ENCODE measurements around the gene DDN.

DDN gene

DNA sequence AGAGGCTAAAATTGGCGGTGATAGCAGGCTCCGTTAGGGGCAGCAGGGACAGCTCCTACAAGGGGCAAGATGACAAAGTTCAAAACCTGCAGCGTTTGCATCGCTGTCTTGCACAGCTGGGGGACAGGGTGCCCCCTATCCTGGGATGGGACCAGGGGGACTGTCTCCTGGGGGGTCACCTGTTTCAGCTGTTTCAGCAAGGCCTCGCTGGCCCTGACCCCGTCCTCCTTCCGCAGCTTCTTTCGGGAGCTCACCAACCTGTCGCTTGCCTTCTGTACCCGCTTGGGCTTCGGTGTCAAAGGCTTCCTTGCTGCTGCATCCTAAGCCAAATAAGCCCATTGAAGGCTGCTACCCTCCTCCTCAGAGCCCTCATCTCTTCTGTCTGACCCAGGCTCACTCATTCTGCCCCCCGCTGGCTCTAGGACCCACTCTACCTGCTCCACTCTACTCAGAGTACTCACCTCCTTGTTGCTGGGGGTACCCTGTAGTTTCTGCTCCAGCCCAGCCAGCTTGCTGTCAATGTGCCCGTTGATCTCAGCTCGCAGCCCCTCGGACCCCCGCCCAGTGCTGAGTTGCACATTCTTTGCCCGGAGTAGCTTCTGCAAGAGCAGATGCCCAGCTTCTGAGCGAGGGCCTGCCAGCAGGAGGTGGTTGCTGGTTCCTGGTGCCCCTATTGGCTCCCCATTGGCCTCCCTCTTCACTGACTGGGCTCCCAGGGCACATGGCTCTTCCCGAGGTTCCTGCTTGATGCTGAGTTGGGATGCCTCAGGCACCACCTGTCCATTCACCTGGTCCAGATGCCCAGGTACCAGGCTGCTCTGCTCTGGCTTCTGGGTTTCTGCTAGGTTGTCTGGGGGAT lies 31.8 kb upstream of the DDN start:
- DNase-seq: no peak

DNA sequence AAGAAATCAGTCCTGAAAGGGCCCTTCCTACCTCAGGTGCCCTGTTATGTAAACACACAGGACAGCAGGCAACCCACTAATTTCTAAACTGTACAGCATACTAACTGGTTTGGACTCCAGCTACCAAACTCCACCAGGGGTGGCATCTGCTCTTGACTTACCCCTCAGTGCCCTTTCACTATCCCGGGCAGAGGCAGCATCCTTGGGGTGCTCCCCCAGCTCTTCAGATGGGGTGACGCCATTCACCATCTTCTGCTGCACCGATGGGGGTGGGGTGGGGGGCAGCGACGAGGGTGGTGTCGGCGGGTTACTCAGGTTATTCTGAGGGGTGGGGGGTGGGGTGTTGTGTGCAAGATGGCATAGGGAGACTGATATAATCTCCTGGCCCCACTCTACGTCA lies 30.9 kb upstream of the DDN start:
- no peak for DNase-seq

DNA sequence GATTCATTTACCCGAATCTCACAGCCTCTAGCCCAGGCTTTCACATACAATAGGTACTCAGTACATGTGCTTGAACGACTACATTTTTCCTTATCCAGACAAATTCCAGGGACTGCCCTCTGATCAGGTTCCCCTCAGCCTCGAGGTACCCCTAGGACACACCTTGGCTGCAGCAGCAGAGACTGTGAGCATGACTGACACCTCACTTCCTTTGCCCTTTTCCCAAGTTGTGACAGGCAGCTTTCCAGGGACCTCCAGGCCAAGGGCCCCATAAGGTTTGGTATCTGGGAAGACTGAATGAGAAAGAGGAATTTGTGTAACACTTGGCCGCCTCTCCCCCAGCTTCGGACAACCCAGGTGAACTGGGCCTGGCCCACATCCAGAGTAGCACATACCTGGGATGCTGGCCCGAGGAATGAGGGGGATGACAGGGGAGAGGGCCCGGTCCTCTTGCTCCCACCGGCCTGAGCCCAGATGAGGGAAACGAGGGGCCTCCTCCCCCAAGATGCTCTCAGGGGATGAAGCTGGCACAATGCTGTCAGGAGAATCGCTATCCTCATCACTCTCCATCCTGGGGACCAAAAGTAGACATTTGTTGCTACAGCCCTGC lies 29.6 kb upstream of the DDN start:
- DNase-seq: no peak

DNA sequence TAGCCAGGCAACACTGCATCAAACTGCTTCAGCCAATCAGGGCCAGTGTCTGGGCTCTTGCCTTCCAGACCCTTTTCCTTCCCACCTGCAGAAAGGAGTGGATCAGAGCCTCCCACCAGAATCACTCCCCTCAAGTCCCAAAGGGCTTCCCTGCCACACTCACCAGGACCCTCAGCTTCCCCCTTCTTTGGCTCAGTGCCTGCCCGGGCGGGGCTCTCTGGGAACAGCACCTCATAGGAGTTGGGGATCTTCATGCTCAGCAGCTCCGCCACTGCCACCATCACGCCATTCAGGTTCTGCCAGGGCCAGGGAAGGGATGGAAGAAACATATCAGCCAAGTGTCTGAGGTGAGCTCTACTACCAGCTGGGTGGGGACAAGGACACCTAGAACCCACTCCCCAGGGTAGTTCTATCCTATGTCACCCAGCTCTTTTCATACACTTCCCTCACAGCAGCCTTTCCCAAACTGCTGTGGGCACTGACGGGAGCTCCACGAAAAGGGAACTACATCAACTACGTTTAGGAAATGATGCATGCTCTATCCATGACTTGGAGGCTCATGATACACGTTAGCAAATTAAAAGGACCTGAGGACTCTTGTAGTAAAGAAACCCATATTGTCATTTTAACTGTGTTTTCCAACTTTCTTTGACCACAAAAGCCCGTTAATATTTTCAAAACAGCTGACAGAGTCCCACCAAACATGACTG lies 28.8 kb upstream of the DDN start:
- no peak for DNase-seq

DNA sequence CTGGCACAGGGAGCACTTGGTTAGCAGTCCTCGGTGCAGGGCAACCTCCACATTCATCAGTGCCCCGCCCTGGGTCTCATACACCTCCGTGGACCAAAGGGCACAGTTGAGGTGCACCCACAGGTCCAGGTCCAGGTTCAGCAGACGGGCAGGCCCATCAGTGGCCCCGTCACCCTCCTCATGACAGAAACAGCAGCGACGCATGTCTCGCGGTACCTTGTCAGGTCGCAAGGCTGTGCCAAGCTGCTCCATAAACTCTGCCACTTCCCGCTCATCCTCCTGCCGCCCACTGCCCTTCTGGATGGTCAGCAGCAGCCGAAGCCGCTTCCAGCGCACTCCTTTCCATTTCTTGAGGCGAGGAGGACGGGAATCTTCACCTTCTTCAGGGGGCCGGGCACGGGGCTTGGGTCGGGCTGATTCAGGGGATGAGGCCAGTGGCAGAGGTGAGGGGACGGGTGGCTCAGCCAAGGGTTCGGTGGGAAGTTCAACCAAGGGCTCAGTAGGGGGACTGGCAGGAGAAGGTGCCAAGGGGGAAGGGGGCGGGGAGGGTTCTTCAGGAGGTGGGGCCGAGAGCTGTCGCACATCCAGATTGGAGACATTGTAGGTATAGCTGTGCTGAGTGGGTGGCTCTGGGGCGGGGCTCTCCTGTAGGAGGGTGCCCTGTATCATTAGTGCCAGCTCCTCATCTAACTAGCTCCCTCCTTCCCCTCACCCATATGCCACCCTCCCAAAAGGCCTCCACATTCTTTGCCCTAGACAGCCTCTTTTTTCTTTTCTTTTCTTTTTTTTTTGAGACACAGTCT lies 27.7 kb upstream of the DDN start:
- no peak for DNase-seq

DNA sequence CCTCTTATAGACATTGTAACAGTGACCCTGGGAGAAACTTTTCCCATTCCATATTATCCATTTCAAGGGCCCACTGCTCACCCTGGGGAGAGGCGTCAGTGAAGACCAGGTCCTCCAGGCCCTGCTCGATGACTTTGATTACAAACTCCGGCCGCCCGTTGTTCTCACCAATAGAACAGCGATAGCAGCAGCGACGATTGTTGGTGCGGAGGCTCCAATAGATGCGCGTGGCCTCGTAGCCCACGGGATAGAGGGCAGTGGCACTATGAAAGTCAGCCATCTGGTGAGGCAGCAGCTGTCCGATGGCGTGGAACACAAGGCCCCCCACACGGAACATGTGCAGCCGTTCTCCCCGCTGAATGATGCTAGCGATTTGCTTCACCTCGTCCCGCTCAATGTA lies 26.9 kb upstream of the DDN start:
- no peak for DNase-seq

- no peak for DNase-seq
Measured at GRCh38 chr12:49025463-49025862, 26.3 kb upstream of the DDN start.

DNA sequence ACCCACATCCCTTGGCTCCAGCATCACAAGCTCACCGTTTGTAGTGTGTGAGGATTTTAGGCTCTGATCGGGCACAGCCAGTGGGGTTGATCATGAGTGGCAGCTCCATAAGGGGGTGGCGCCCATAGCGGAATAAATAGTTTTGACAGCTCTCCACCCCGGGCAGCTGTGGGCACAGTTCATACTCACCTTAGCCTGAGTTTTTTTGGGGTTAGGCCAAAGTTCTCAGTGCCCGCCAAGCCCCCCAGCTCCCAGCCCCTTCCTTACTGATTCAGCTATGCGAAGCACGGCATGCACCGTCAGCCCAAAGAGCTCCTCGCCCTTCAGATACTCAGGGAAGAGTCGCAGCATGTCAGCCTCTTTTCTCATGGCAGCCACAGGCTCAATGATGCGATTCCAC lies 25.4 kb upstream of the DDN start:
- DNase-seq: no peak

DNA sequence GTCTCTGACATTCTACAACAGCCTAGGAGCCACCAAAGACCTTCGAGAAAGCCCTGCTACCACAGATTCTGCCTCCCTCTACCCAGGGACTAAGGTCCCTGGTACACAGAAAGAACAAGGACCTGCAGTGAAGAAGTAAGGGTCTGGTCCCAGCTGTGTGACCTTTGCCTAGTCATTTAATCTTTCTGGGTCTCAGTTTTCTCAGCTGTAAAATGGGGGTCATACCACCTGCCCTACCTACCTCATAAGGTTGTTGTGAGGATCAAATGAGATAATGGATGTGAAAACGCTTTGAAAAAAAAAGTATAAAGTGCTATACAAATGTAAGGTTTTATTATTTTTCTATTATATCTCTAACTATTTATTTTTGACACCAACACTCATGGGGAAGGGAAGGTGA lies 24.6 kb upstream of the DDN start:
- DNase-seq: no peak

- DNase-seq: no peak
Measured at GRCh38 chr12:49022558-49023178, 23.5 kb upstream of the DDN start.

GRCh38 chr12:49021292-49021915 lies 22.2 kb upstream of the DDN start:
- DNase-seq: no peak

- DNase-seq: no peak
Measured at GRCh38 chr12:49020441-49020840, 21.3 kb upstream of the DDN start.

DNA sequence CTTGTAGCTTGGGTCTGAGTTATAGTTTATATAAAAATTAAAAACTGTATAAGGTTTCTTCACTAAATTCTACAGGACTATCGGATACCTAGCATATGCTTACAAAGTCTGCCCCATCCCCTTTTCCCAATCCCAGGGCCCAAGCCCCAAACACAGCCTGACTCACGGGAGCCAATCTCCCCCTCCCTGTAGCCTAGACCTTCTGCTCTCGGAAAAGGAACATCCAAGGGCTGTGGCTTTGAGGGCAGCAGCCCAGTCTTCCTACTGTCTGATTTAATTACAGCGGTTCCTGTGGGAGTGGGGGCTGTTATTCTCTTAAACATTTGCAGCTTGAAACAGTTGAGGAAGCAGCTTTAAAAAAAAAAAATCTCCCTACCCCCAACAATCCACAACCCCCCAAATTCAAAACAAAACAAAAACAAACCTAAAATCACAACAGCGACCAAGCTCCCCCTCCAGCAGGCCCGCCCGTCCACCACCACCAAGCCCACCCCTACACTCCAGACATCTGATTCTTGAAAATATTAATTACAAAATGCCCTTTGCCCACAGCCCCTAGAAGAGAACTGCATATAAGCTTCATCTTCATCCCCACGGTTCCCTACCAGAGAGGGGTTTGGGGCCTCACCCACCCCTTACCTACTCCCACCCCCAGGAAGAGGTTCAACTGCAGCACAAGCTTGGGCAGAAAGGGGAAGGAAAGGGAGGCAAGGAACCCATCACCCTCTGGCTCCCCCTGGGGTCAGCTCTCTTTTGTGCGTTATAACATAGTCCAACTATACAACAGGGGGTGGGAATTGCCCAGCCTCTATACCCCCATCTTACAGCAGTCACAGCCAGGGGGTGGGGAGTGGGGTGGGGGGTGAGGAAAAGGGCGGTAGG lies 20.5 kb upstream of the DDN start:
- DNase-seq: peak; percentile 23

GRCh38 chr12:49019120-49019430 lies 19.9 kb upstream of the DDN start:
- DNase-seq: no peak

DNA sequence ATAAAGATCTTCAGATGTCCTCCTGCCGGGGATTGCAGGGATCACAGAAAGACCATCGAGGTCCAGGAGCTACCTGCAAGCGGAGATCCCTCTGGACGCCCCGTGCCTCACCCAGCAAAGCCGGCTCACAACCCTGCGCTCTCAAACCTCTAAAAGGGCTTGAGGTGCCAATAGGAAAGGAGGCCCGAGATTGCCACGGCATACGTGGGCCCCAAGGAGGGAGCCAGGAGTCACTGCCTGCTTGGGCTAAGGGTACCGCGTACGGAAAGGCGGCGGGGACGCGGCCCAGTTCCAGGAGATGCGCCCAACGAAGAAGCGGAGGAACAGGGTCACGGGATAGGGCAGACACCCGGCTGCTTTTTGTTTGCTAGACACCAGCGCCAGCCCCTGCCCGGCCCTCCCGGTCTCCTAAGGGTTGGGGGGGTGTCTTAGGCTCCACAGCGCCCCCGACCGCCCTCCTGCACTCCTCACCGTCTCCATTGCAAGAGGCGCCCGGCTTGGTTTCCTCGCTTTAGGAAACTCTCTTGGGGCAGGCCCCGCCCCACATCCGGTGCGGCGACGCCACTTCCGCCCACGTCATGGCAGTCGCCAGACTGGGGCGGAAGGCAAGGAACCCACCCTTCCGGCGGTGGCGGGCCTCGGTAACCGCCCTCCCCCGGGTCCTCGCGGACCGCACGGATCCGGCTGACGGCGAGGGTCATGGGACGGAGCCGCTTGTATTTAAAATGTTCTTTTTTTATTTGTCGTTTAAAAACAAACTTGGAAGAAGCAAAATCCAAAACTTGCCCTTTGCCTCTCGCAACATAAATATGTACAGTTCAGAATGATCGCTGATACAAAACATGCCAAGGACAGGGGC lies 19.3 kb upstream of the DDN start, which contains the start of gene PRKAG1:
Gene PRKAG1, minus strand, starts transcription at position 516 of the 859 bp plus-strand sequence. Its CDS starts 36 bp downstream, at position 480.
- peak; percentile 88 for DNase-seq

GRCh38 chr12:49017891-49018260 lies 18.7 kb upstream of the DDN start:
- no peak for DNase-seq

DNA sequence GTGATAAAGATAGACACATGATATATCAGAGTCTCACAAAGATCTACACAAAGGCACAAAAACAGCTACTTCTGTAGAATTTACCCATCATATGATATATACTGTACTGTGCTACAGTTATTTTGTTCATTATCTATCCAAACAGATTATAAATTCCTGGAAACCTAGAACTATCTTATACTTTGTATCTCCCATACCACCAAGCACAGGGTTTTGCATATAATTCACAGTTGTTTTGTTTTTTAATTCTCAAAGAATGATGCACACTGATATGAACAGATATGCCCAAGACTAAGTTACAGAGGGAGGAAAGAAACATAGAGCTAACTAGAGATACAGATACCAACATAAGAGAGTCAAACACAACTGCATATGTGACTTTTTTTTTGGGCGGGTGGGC lies 16.0 kb upstream of the DDN start:
- no peak for DNase-seq

DNA sequence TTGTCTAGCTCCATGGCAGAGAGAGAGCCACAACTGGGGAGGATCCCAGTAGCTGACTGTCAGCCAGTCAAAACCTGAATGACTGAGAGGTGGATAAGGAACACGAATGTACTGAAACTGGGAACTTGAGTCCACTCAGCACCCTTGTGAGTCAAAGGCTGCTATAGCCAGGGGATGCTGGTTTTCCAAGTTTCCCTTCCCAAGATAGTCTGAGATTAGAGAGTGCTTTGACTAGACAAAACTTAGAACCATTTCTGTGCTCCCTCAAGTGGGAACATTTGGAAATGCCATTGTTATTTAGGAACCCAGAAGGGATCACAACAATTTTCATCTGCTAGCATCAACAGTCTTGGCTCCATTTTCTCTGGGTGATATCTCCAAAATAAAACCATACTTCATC lies 15.4 kb upstream of the DDN start:
- no peak for DNase-seq

GRCh38 chr12:49013428-49013827 lies 14.3 kb upstream of the DDN start:
- DNase-seq: no peak

DNA sequence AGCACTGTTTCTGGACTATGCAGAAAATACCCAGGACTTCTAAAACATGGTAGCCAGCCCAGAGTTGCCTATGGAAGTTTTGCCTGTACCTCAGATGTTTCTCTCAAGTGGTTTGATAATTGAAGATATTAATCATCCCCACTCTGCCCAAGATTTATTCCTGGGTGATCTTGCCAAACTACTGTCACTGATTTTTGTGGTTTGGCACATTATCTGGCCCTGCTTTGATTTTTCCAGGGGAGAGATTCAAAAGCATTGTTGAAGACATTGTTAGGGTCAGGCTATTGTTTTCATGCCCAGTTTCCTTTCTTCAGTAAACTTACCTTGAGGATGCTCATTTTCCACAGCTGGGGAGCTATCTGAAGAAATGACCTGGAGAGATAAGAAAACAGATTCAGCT lies 13.6 kb upstream of the DDN start:
- DNase-seq: no peak

Data from NCI-H2227 treated with DMSO at 0.1 percent for 48 hours (cell line).